ENCODE data around the gene BABAM2.

GRCh38 chr2:28004086-28004485 is 113.6 kb downstream of the BABAM2 start:
- no peak for TF ChIP-seq CTCF (IDR thresholded peaks at IDR 0.05; ENCODE audit: insufficient read depth, low read length, poor library complexity, severe bottlenecking)
- TF ChIP-seq EZH2phosphoT487 (conservative IDR thresholded peaks at IDR 0.05; ENCODE audit: low read length), result no peak

All from SU-DHL-6 (cell line).